ENCODE results near the gene PTPN14. TPM values are rescaled to one million over a fixed set of nuclear protein-coding genes. Genes with fewer than 3 reads are reported as not detected.

The PTPN14 gene
- total RNA-seq, 1 donor from 2014 or later: 43.7 TPM

DNA sequence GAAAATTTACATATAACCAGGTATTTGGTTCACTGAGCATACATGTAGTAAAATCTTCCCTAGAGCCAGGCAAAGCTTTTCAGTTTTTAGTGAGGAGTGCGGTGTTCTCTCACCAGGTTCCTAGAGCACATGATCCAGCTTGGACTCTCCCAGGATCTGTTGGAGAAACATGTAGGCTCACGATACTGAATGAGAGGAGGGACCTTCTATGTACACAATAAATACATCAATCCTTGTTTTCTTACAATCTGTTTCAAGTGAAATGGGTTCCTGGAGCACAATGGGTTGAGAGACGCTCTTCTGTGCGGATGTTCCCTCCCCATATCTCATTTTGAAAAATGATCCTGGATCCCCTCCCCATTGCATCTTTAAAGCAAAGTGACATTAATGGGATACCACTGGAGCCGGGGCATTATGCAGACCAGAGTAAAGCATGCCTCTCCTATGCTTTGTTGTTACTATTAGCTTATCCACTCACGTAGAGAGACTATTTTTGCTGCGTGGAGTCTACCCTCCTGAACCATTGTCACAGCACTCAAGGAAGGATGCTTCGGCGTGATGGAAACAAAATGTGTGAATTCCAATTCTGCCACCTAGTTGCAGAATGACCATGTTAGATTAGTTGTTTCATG is 251.1 kb downstream of the PTPN14 start:
- H3K27me3 ChIP-seq: no peaks in the 10 kb centered on the region
- ATAC-seq (no peak), DNase-seq (no peak)
- TF ChIP-seq, protein P1, sequence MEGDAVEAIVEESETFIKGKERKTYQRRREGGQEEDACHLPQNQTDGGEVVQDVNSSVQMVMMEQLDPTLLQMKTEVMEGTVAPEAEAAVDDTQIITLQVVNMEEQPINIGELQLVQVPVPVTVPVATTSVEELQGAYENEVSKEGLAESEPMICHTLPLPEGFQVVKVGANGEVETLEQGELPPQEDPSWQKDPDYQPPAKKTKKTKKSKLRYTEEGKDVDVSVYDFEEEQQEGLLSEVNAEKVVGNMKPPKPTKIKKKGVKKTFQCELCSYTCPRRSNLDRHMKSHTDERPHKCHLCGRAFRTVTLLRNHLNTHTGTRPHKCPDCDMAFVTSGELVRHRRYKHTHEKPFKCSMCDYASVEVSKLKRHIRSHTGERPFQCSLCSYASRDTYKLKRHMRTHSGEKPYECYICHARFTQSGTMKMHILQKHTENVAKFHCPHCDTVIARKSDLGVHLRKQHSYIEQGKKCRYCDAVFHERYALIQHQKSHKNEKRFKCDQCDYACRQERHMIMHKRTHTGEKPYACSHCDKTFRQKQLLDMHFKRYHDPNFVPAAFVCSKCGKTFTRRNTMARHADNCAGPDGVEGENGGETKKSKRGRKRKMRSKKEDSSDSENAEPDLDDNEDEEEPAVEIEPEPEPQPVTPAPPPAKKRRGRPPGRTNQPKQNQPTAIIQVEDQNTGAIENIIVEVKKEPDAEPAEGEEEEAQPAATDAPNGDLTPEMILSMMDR (IDR thresholded peaks at IDR 0.05): no peak
- H3K4me1 ChIP-seq: no peaks in the 10 kb centered on the region
- H3K4me3 ChIP-seq: no peak overlapping the region
- intact Hi-C loops (cut with DNase I): no loop called here
- H3K36me3 ChIP-seq: no peaks in the 10 kb centered on the region
- H3K9me3 ChIP-seq: no peaks in the 10 kb centered on the region
- no peak overlapping the region for H3K27ac ChIP-seq

Other genes starting within 250 kb of the PTPN14 start
- gene CENPF, start 51.6 kb upstream of the PTPN14 start, total RNA-seq: 1.5 TPM

Data from upper lobe of right lung (tissue), 1 donor.